SK-N-MC (cell line): ENCODE measurements around the gene DCAF8L1.
"Not testable (repeated sequence)": the region's sequence is repeated elsewhere in the genome, so short reads cannot be mapped to it uniquely, and the experiment has no call there.

Experiments
- EZH2 ChIP-seq: fragments of 200-600 bp; sonication (generic); IDR thresholded peaks from one replicate; pipeline ENCODE4 v1.6.1; 2017; ENCODE audit warnings: antibody characterized with exemption
- POLR2AphosphoS5 ChIP-seq: IDR thresholded peaks from 2 replicates; pipeline ENCODE4 v1.6.1; 2012; ENCODE audit warnings: mild to moderate bottlenecking, low read depth, low read length, borderline replicate concordance

- not testable (repeated sequence) for TF ChIP-seq POLR2AphosphoS5, EZH2
Measured at GRCh38 chrX:27960410-27960809, 20.8 kb downstream of the DCAF8L1 start.
